ENCODE results near the gene AMFR. TPM values are rescaled to one million over a fixed set of nuclear protein-coding genes. Genes with fewer than 3 reads are reported as not detected.

Gene AMFR
- total and polyA plus RNA-seq, 10 of the 15 experiments (the other 5 are each of a cell fraction or from before 2014, with no cell fraction given): 8.2 to 67.6 (median 28.1) TPM

DNA sequence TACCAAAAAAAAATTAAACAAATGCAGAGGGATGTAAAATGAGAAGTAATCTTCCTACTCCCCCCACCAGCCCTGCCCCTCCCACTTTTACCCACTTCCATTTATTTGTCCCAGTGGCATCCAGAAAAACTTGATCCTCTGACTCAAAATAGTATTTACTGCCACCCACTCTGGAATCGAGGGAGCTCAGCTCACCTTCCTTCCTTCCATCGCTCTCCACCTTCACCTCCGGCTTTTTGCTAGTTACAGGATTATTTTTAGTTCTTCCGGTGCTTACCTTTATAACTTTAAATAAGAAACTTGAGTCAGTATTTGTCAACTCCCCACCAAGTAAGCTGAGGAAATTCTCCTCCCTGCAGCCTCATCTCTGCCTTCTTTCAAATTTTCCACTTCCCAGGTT is 94.9 kb downstream of the AMFR start:
- in situ Hi-C loops (cut with MboI) (no loop called here), intact Hi-C loops (cut with micrococcal nuclease; ENCODE audit: unreplicated experiment) (no loop called here)
- Histone ChIP-seq H3K79me2 (ENCODE audit: control insufficient read depth, insufficient read depth, low read length) (no peaks in the 10 kb centered on the region), H3K4me1 (ENCODE audit: control insufficient read depth, insufficient read depth, low read length) (no peaks in the 10 kb centered on the region), H3K4me3 (no peak overlapping the region), H3K27me3 (replicated peaks in 1 of 2; ENCODE audit: control insufficient read depth in 2 of 2, insufficient read depth in 2 of 2, low read length in 1 of 2) (no peaks in the 10 kb centered on the region), H2AFZ (ENCODE audit: control insufficient read depth, low read depth, low read length) (no peak overlapping the region), H3K4me2 (ENCODE audit: control insufficient read depth, insufficient read depth) (no peak overlapping the region), H3K27ac (ENCODE audit: control insufficient read depth, insufficient read depth) (no peak overlapping the region), H3K36me3 (ENCODE audit: control insufficient read depth in 2 of 2, insufficient read depth in 2 of 2, low read length in 1 of 2) (no peaks in the 10 kb centered on the region), H3K9me3 (replicated peaks; ENCODE audit: control insufficient read depth, insufficient read depth, low read length) (no peaks in the 10 kb centered on the region), H4K20me1 (ENCODE audit: control insufficient read depth, insufficient read depth) (no peaks in the 10 kb centered on the region), H3K9ac (ENCODE audit: control insufficient read depth, insufficient read depth, low read length) (no peak overlapping the region)
- 31% methylated on average over 4 of the region's 4 CpGs for WGBS (ENCODE audit: insufficient coverage, insufficient replicate concordance, low lambda C conversion rate, missing lambda C conversion rate)
- POLR2A ChIA-PET: no interaction called here
- TF ChIP-seq SMAD5 (IDR thresholded peaks at IDR 0.05; ENCODE audit: low read depth) (no peak), MEF2B (IDR thresholded peaks at IDR 0.05; ENCODE audit: partially characterized antibody, poor library complexity, severe bottlenecking) (no peak), CREB1 (IDR thresholded peaks at IDR 0.05; ENCODE audit: low read depth) (no peak), BACH1 (IDR thresholded peaks at IDR 0.05; ENCODE audit: borderline replicate concordance) (no peak), PML (IDR thresholded peaks at IDR 0.05; ENCODE audit: low read length) (no peak), IRF4 (IDR thresholded peaks at IDR 0.05; ENCODE audit: low read depth, low read length) (no peak), ATF7 (IDR thresholded peaks at IDR 0.05; ENCODE audit: low read depth) (no peak)
- TF ChIP-seq, protein P1, sequence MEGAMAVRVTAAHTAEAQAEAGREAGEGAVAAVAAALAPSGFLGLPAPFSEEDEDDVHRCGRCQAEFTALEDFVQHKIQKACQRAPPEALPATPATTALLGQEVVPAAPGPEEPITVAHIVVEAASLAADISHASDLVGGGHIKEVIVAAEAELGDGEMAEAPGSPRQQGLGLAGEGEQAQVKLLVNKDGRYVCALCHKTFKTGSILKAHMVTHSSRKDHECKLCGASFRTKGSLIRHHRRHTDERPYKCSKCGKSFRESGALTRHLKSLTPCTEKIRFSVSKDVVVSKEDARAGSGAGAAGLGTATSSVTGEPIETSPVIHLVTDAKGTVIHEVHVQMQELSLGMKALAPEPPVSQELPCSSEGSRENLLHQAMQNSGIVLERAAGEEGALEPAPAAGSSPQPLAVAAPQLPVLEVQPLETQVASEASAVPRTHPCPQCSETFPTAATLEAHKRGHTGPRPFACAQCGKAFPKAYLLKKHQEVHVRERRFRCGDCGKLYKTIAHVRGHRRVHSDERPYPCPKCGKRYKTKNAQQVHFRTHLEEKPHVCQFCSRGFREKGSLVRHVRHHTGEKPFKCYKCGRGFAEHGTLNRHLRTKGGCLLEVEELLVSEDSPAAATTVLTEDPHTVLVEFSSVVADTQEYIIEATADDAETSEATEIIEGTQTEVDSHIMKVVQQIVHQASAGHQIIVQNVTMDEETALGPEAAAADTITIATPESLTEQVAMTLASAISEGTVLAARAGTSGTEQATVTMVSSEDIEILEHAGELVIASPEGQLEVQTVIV (IDR thresholded peaks at IDR 0.05; ENCODE audit: borderline replicate concordance, partially characterized antibody): no peak
- RAD21 ChIA-PET (ENCODE audit: unreplicated experiment): no interaction called here
- no TSS peak for BruUV-seq (replicated peaks)
- DNase-seq (ENCODE audit: low read depth, low spot score): no peak
- SMC1A ChIA-PET (ENCODE audit: uncharacterized antibody, unreplicated experiment): no interaction called here
- no peak for FAIRE-seq
- no peak for ATAC-seq
- CTCF ChIA-PET: interaction anchor here (3.6 kb wide), 1 partner anchor 26 kb away, joined by 18 read pairs; no protein-coding TSS in a partner anchor

All from GM12878 (cell line).